NCI-H774 (cell line): ENCODE measurements around the gene EIF4E.
"Not testable (repeated sequence)": the region's sequence is repeated elsewhere in the genome, so short reads cannot be mapped to it uniquely, and the experiment has no call there.

ENCODE experiments used
- DNase-seq: peaks from one replicate; lab custom pipeline; 2025; lab: John Stamatoyannopoulos, UW

Gene EIF4E

GRCh38 chr4:98932539-98932938, 3.6 kb upstream of the EIF4E start:
- no peak for DNase-seq

DNA sequence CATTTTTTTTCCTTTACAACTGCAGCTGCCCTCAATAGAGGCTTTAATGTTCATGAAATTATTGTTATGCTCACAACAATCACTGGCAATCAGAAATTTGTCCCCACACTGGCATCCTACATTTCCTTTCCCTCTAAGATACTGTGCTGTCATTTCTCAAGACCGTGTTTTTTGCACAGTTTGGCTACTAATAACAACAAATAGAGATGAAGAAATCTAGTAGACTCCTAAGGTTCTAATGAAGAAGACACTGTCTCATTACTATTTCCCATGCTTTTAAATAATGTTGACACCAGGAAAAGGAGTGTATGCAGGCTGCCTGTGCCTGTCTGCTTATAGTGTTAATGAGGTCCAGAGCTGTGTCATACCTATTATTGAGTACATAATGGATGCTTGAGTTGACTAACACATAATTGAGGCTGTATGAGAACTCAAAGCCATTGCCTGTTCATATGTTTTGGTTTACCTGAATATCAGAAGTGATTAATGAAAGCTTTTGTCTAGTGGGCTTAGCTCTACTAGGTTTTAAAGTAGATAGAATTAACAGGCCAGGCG, 1.5 kb upstream of the EIF4E start:
- no peak for DNase-seq

- no peak for DNase-seq
Observed at GRCh38 chr4:98929341-98930267, 671 bp upstream of the EIF4E start.

- DNase-seq, result no peak
Observed at GRCh38 chr4:98928131-98928504, 815 bp downstream of the EIF4E start.

- DNase-seq, result not testable (repeated sequence)
Observed at GRCh38 chr4:98926257-98926656, 2.7 kb downstream of the EIF4E start.

DNA sequence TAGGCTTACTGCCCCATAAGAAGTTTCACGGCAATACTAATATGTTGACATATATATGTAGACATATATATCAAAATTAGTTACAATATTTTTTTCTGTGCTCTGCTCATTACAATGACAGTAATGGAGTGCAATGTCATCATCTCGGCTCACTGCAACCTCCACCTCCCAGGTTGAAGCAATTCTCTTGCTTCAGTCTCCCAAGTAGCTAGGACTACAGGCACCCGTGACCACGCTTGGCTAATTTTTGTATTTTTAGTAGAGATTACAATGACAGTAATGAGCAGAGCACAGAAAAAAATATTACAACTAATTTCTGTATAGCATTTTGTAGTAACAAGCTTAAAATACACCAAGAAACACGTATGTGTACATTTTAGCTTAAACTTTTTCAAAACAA, 7.6 kb downstream of the EIF4E start:
- DNase-seq, result no peak

- DNase-seq, result no peak
Observed at GRCh38 chr4:98919996-98920395, 8.9 kb downstream of the EIF4E start.

GRCh38 chr4:98910728-98911127, 18.2 kb downstream of the EIF4E start:
- not testable (repeated sequence) for DNase-seq

DNA sequence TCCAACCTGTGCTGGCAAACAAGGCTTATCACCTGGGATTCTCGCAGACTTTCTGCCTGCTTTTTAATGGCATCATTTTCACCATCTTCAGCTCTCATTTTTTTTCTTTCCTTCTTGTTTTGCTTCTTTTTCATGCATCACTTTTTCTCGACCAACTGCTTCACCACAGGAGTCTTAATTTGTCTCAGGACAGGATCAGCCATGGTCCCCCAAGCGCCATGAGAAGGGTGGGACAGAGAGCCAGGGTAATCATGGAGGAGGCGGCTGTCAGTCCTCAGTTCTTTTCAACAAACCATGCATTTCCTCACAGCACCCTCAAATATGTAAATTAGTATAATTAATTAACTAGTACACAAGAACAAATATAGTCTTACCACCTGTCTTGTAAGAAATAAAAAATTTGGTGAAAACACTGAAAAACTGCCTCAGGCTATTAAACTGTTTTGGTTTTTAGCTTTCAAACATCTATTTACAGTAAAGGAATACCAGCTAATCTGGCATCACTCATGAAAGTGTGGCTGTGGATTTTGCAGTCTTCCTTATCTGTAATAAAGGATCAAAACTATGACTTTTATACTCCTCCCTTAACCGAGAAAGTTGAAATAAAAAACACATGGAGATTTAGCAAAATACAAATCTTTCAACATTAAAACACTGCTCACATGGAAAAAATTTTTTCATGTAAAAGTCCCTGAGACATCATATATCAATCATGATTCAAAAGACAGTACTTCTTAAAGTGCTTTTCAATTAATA, 19.1 kb downstream of the EIF4E start:
- DNase-seq, result no peak

DNA sequence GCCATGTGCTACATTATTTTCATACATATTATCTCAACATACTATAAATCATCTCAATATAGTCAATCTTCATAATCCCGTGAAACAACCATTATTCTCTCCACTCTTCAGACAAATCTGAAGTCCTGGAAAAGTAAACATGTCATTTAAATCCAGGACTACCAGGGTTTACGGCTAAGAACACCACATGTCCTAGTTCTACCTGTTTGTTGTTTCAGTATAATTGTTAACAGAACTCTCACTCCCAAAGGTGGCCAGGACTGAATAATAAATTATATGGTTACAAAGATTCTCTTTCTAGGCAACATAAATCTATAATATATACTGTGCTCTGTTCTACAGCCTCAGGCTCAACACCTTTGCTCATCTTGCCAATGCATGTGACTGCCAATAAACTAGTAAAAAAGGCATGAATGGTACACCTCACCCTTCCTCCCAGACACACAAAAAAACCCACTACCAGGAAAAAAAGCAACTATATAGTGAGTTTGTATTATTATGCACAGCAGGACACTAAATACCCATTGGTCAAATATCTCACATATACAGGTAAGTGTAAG, 20.1 kb downstream of the EIF4E start:
- no peak for DNase-seq

GRCh38 chr4:98908182-98908581, 20.8 kb downstream of the EIF4E start:
- no peak for DNase-seq

- no peak for DNase-seq
Observed at GRCh38 chr4:98905839-98906238, 23.1 kb downstream of the EIF4E start.

- no peak for DNase-seq
Observed at GRCh38 chr4:98905297-98905696, 23.6 kb downstream of the EIF4E start.

- DNase-seq, result no peak
Observed at GRCh38 chr4:98903963-98904362, 25.0 kb downstream of the EIF4E start.

- DNase-seq, result no peak
Observed at GRCh38 chr4:98903561-98903960, 25.4 kb downstream of the EIF4E start.

- no peak for DNase-seq
Observed at GRCh38 chr4:98899277-98899676, 29.7 kb downstream of the EIF4E start.

- no peak for DNase-seq
Observed at GRCh38 chr4:98891478-98892337, 37.2 kb downstream of the EIF4E start.

DNA sequence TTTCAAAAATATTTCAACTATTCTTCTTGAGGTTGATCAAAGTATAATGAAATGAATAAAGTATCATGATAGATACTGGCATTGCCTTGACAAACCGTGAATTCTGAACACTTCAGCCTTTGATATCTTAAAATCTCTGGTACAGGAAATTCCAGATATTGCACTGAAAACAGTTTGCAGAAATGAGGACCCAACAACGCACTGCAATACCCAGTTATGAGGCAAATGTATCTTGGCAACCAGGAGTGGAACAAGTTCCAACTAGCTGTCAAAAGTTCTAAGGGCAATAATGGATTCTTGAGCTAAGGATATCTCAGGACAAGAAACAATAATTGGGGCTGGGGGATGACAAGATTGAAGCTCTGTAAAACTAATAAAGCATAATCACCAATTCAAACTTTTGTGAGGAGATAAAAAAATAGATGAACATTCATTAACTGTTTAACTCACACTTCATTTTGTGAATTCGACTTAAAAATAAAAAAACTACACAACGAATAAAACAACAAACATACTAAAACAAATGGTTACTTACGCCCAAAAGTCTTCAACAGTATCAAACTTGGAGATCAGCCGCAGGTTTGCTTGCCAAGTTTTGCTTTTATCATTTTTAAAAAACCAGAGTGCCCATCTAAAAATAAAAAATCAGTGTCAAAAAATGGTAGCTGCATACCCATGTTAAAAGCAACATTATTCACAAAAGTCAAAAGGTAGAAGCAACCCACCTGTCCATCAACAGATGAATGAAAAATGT, 38.1 kb downstream of the EIF4E start:
- no peak for DNase-seq

DNA sequence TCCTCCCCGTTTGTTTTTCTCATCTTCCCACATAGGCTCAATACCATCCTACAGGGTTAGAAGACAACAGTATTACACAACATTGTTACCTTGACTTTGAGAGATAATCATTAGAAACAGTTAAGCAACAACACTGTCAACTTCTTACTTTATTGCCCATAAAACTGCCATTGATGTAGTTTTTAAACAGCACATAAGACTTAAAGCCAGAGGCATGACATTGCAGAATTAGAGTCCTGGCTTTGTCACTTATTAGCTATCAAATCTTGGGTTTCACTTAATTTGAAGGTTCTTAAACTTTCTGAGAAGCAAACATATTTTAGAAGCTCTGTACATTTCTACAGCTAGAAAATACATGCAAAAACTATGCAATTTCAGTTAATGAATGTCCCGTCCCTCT, 41.8 kb downstream of the EIF4E start:
- DNase-seq, result no peak

GRCh38 chr4:98886382-98886781, 42.6 kb downstream of the EIF4E start:
- DNase-seq, result not testable (repeated sequence)

GRCh38 chr4:98880884-98881283, 48.0 kb downstream of the EIF4E start:
- not testable (repeated sequence) for DNase-seq
